C1 segment of cervical spinal cord (tissue), 14 donors: ENCODE measurements around the gene F8A1.
A peak's percentile ranks its signal among the peaks of the same experiment; 100 is the strongest.
"Not testable (repeated sequence)": the region's sequence is repeated elsewhere in the genome, so short reads cannot be mapped to it uniquely, and the experiment has no call there.

Experiments
- DNase-seq, 14 donors: peaks; one replicate each; lab custom pipeline; 2025; lab: John Stamatoyannopoulos, UW

Gene F8A1

GRCh38 chrX:154886069-154886788 is at the start of gene F8A1:
F8A1 (plus strand) TSS chrX:154886355; CDS start chrX:154886375, 20 bp downstream.
- not testable (repeated sequence) for DNase-seq

DNA sequence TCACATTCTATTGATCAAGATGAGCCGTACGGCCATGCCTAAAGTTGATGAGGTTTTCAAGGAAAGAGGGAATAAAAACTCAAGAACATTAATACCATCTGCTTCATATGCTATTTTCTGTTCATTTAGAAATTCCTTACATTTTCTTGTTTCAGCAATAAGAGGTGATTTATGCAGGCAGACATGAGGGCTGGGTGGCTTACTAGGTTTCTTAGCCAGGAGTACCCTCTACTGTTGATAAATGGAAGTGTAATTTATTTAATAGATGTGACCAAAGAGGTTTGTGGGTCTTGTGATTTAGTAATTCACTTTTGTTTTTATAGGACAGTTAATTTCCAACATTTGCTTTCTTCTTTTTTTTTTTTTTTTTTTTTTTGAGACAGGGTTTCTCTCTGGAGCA is 45.3 kb upstream of the F8A1 start:
- no peak for DNase-seq

DNA sequence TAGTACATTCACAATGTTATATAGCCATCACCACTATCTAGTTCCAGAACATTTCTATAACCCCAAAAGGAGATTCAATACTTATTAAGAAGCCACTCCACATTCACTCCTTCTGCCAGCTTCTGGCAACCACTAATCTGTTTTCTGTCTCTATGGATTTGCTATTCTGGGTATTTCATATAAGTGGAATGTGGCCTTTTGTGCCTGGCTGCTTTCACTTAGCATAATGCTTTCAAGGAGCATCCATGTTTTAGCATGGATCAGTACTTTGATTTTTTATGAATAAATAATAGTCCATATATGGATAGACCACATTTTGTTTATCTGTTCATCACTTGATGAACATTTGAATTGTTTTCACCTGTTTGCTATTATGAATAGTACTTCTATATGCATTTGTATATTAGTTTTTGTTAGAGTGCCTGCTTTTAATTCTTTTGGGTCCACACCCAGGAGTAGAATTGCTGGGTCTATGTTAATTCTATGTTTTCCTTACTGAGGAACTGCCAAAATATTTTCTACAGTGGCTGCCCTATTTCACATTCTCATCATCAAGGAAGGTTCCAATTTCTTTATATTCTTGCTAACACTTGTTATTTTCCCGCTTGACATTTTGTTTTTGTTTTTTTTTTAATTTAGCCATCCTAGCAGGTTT is 35.1 kb upstream of the F8A1 start:
- DNase-seq = no peak

- no peak for DNase-seq
Measured at GRCh38 chrX:154855256-154855655, 30.9 kb upstream of the F8A1 start.

- not testable (repeated sequence) for DNase-seq
Measured at GRCh38 chrX:154868522-154868921, 17.6 kb upstream of the F8A1 start.

DNA sequence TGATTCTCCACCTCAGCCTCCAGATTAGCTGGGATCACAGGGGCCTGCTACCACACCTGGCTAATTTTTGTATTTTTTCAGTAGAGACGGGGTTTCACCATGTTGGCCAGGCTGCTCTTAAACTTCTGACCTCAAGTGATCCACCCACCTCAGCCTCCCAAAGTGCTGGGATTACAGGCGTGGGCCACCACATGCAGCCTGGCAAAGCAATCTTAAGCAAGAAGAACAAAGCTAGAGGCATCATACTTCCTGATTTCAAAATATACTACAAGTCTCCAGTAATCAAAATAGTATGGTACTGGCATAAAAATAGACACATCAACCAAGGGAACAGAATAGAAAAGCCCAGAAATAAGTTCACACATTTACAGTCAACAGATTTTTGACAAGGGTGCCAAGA is 12.8 kb upstream of the F8A1 start:
- no peak for DNase-seq

GRCh38 chrX:154884069-154884468 is 2.1 kb upstream of the F8A1 start:
- DNase-seq = not testable (repeated sequence)

GRCh38 chrX:154885057-154885456 is 1.1 kb upstream of the F8A1 start:
- DNase-seq = not testable (repeated sequence)

DNA sequence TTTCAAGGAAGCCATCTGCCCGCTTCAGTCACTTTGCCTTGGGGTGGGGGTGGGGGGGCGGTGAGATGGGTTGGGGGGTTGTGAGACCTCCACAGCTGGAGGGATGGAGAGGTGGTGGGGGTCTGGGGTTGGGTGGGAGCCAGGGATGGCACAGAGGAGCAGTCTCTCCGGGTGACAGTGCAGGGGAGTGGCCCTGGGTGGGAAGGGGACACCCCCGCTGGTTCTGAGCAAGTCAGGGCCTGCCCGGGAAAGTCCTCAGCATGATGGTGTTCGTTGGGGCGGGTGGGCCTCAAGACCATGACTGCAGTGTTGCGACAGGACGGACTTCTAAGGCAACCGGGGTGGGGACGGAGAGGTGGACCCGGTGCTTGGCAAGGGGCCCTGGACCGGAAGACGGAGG is 606 bp upstream of the F8A1 start:
- DNase-seq = not testable (repeated sequence)

DNA sequence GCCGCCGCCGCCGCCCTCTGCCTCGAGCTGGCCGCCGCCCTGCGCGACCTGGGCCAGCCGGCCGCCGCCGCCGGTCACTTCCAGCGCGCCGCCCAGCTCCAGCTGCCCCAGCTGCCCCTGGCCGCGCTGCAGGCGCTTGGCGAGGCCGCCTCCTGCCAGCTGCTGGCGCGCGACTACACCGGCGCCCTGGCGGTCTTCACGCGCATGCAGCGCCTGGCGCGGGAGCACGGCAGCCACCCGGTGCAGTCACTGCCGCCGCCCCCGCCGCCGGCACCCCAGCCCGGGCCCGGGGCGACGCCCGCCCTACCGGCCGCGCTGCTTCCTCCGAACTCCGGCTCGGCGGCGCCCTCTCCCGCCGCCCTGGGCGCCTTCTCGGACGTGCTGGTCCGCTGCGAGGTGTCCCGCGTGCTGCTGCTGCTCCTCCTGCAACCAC is 650 bp downstream of the F8A1 start:
- DNase-seq = not testable (repeated sequence)

DNA sequence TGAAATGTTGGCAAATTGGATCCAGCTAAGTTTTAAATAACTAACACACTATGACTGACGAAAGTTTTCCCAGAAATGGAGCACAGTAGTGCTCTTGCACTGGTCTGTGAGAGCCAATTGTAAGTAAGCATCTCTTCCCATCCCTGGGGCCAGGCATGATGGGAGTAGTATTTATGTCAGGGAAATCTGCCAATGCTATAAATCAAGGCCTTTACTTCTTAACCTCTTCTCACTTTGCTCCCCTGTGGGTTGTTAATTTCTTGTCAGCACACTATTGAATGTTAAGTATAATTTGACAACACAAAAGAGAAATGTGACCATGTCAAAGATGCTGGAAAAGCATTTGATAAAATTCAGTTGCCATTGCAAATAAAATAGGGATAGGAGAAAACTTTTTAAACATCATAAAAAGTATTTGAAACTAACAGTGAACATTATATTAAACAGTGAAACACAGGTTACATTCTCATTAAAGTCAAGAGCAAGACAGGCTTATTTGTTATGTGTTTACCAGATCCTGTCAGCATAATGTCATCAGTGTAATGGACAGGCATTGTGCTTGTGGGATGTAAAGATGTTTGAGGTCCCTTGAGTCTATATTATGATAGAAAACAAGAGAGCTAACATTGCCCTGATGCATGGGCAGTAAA is 5.0 kb downstream of the F8A1 start:
- no peak for DNase-seq

DNA sequence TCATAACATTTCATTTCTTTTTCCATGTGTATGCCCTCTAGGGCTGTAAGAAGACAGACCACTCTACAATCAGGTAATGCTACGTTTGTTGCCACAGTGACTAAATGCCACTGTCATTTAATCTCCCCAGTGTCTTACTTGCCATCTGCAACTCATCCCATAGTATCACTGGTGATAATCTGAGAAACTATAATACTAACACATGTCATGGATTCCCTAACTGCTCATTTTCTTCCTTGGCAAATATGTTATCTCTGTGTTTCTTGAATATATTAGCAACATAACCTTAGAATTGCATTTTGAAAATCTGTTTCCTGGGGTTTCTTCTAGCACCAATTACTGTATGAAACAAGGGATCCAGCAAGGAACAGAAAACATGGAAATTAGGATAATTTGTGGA is 6.1 kb downstream of the F8A1 start:
- DNase-seq = no peak

GRCh38 chrX:154900323-154900722 is 14.2 kb downstream of the F8A1 start:
- no peak for DNase-seq

GRCh38 chrX:154902408-154902807 is 16.3 kb downstream of the F8A1 start:
- no peak for DNase-seq

DNA sequence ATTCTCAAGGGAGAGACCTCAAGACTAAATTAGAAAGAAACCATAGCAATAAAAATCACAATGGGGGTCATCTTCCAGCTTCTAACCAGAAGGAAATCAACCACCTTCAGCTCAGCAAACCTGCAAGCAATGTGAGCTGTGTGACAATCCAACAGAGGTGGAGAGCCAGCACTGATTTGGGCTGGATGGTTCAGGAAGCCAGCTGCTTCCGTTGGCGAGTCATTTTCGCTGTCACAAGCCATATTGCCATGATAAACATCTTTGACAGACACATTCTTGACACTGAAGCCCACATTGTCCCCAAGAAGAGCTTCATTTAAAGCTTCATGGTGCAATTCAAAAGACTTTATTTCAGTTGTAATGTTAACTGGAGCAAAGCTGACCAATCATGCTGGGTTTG is 22.7 kb downstream of the F8A1 start:
- DNase-seq = no peak

GRCh38 chrX:154910048-154910447 is 23.9 kb downstream of the F8A1 start:
- not testable (repeated sequence) for DNase-seq

- not testable (repeated sequence) for DNase-seq
Measured at GRCh38 chrX:154910528-154910927, 24.4 kb downstream of the F8A1 start.

DNA sequence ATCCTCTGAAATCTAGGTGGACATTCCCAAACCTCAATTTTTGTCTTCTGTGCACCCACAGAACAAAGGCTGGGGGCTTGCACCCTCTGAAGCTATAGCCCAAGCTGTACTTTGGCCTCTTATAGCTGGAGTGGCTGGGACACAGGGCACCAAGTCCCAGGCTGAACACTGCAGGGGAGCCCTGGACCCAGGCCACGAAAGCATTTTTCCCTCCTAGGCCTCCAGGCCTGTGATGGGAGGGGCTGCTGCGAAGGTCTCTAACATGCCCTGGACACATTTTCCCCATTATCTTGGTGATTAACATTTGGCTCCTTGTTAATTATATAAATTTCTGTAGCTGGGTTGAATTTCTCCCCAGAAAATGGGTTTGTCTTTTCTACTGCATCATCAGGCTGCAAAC is 27.9 kb downstream of the F8A1 start:
- DNase-seq = no peak

DNA sequence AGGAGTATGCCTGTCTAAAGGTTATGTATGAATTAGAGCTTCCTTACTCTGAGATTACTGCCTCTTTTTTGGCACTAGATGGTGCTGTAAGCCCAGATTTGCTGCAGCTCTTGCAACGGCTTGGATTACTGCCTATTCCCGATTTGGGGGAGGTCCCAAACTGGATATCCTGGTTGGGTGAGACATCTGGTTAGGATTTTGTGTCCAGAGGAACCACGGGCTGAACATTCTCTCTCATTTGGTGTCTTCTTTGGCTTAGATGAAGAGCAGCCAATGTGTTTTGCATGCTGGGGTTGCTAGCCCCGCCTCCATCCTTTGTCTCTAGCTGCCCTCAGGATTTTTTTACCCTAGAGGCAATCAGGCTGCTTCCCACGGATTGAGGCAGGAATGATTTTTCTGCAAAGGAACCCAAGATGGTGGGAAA is 31.9 kb downstream of the F8A1 start:
- peak in 10 of 14 donors; percentile 0 to 69 (median 11) for DNase-seq

GRCh38 chrX:154924771-154925170 is 38.6 kb downstream of the F8A1 start:
- DNase-seq = not testable (repeated sequence)
